Measurements from ENCODE around the gene SUPT16H. TPM values are rescaled to one million over a fixed set of nuclear protein-coding genes. Genes with fewer than 3 reads are reported as not detected.

SUPT16H gene
- total RNA-seq, 4 donors from 2014 or later, result 52.7 to 74.3 (median 60.5) TPM

DNA sequence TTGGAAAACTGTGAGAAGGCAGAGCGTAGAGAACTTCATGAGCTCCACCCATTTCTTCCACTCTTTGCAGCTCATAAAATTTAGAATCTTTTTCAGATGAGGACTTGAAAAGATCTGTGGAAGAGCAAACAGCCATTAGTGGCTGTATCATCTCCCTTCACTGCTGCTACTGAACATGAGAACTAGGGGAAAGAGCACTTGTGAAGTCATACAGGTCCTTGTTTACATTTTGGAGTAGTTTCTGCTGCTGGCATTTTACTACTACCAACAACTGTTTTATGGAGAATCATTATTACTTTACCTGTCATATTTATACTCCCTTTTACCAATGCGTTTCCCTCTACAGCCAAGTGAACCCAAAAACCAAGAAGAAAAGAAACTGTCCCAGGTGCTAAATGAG lies 62.9 kb downstream of the SUPT16H start:
- TF ChIP-seq, protein P1, sequence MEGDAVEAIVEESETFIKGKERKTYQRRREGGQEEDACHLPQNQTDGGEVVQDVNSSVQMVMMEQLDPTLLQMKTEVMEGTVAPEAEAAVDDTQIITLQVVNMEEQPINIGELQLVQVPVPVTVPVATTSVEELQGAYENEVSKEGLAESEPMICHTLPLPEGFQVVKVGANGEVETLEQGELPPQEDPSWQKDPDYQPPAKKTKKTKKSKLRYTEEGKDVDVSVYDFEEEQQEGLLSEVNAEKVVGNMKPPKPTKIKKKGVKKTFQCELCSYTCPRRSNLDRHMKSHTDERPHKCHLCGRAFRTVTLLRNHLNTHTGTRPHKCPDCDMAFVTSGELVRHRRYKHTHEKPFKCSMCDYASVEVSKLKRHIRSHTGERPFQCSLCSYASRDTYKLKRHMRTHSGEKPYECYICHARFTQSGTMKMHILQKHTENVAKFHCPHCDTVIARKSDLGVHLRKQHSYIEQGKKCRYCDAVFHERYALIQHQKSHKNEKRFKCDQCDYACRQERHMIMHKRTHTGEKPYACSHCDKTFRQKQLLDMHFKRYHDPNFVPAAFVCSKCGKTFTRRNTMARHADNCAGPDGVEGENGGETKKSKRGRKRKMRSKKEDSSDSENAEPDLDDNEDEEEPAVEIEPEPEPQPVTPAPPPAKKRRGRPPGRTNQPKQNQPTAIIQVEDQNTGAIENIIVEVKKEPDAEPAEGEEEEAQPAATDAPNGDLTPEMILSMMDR (IDR thresholded peaks at IDR 0.05), result no peak
- TF ChIP-seq POLR2A (IDR thresholded peaks at IDR 0.05; ENCODE audit: low read depth) (no peak), EP300 (IDR thresholded peaks at IDR 0.05) (no peak), POLR2AphosphoS5 (IDR thresholded peaks at IDR 0.05) (no peak)
- 96% methylated on average over 2 of the region's 2 CpGs for WGBS
- H3K36me3 ChIP-seq, result no peaks in the 10 kb centered on the region
- DNase-seq (ENCODE audit: extremely low spot score), result no peak
- no peak overlapping the region for H3K27ac ChIP-seq (replicated peaks in 1 of 4)
- intact Hi-C loops (cut with DNase I), result no loop called here
- H3K4me1 ChIP-seq, result no peaks in the 10 kb centered on the region
- H3K9me3 ChIP-seq, result no peaks in the 10 kb centered on the region
- no peak overlapping the region for H3K4me3 ChIP-seq
- peaks cover 0 to 8% (median 0%) of the 10 kb centered on the region in 4 donors for H3K27me3 ChIP-seq

DNA sequence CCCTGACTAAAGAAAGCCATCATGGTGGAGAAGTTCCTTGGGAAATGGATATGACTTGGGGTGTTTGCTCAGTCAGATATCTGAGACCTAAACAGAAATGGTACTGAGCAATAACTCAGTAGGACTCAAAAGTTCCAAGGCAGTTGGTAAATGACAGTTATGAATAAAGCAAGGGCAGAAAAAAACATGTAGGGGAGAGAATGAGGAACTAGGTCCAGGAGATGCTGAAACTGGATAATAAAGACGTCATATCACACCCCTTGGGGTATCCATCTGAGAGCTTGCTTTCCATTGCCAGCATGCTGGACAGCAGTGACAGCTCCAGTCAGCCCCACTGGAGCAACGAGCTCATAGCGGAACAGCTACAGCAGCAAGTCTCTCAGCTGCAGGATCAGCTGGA lies 66.4 kb downstream of the SUPT16H start:
- Histone ChIP-seq H3K4me3 (no peak overlapping the region), H3K36me3 (no peaks in the 10 kb centered on the region), H3K27me3 (peaks cover 0 to 17% (median 0%) of the 10 kb centered on the region in 4 donors), H3K9me3 (no peaks in the 10 kb centered on the region), H3K27ac (replicated peaks in 1 of 4) (no peak overlapping the region), H3K4me1 (no peaks in the 10 kb centered on the region)
- 58% methylated on average over 3 of the region's 3 CpGs for WGBS
- intact Hi-C loops (cut with DNase I), result no loop called here
- no peak for DNase-seq (ENCODE audit: extremely low spot score)
- TF ChIP-seq, protein P1 (IDR thresholded peaks at IDR 0.05), result no peak
- TF ChIP-seq POLR2A (IDR thresholded peaks at IDR 0.05; ENCODE audit: low read depth), result no peak
- TF ChIP-seq POLR2AphosphoS5 (IDR thresholded peaks at IDR 0.05), result no peak
- TF ChIP-seq EP300 (IDR thresholded peaks at IDR 0.05), result no peak

DNA sequence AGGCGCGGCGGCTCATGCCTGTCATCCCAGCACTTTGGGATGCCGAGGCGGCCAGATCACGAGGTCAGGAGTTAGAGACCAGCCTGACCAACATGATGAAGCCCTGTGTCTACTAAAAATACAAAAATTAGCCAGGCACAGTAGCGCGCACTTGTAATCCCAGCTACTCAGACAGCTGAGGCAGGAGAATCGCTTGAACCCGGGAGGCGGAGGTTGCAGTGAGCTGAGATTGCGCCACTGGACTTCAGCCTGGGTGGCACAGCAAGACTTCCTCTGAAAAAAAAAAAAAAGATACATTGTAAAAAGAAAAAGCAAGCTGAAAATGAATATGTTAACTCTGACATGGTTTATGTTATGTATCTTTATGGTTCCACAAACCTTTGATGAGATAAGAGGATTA lies 70.3 kb downstream of the SUPT16H start:
- TF ChIP-seq POLR2A (IDR thresholded peaks at IDR 0.05; ENCODE audit: low read depth), result no peak
- no peak for TF ChIP-seq EP300 (IDR thresholded peaks at IDR 0.05)
- TF ChIP-seq, protein P1 (IDR thresholded peaks at IDR 0.05), result no peak
- no peak for TF ChIP-seq POLR2AphosphoS5 (IDR thresholded peaks at IDR 0.05)
- H3K4me3 ChIP-seq, result no peak overlapping the region
- intact Hi-C loops (cut with DNase I), result no loop called here
- peaks cover 0 to 14% (median 0%) of the 10 kb centered on the region in 4 donors for H3K27me3 ChIP-seq
- H3K36me3 ChIP-seq, result no peaks in the 10 kb centered on the region
- no peak overlapping the region for H3K27ac ChIP-seq (replicated peaks in 1 of 4)
- H3K9me3 ChIP-seq, result no peaks in the 10 kb centered on the region
- 84% methylated on average over 12 of the region's 12 CpGs for WGBS
- no peak for DNase-seq (ENCODE audit: extremely low spot score)
- peaks cover 0 to 8% (median 5%) of the 10 kb centered on the region in 4 donors for H3K4me1 ChIP-seq

DNA sequence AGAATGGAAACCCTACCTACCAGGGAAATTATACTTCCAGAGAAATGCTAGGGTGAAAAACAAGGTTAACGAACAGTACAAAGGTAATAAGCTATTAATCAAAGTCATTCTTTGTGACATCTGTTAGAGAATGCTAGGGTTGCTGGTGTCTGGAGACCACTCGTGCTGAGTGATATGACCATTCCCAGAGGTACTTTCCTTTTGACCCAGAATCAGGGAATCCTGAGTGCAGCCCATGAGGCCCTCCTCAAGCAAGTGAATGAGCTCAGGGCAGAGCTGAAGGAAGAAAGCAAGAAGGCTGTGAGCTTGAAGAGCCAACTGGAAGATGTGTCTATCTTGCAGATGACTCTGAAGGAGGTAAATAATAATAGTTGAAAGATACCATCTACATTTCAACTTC lies 72.2 kb downstream of the SUPT16H start:
- Histone ChIP-seq H3K36me3 (no peaks in the 10 kb centered on the region), H3K9me3 (no peaks in the 10 kb centered on the region), H3K4me1 (peaks cover 0 to 14% (median 11%) of the 10 kb centered on the region in 4 donors), H3K27me3 (peaks cover 0 to 14% (median 0%) of the 10 kb centered on the region in 4 donors), H3K4me3 (no peak overlapping the region), H3K27ac (replicated peaks in 1 of 4) (no peak overlapping the region)
- TF ChIP-seq POLR2AphosphoS5 (IDR thresholded peaks at IDR 0.05) (no peak), EP300 (IDR thresholded peaks at IDR 0.05) (no peak), POLR2A (IDR thresholded peaks at IDR 0.05; ENCODE audit: low read depth) (no peak)
- TF ChIP-seq, protein P1 (IDR thresholded peaks at IDR 0.05), result no peak
- 65% methylated on average over 2 of the region's 2 CpGs for WGBS
- DNase-seq (ENCODE audit: extremely low spot score), result no peak
- intact Hi-C loops (cut with DNase I), result no loop called here

DNA sequence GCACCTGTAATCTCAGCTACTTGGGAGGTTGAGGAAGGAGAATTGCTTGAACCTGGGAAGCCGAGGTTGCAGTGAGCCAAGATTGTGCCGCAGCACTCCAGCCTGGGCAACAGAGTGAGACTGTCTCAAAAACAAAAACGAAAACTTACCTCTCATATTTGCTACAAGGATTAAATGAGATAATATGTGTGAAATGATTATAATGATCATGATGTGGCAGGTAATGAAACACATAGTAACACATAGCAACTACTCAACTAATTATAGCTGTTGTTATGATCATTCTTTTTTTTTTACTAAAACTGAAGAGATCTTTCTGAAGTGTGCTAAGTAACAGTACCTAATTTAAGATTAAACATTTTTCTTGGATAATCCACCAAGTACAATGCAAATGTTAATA lies 73.9 kb downstream of the SUPT16H start:
- Histone ChIP-seq H3K36me3 (no peaks in the 10 kb centered on the region), H3K4me3 (no peak overlapping the region), H3K27ac (replicated peaks in 1 of 4) (no peak overlapping the region), H3K9me3 (no peaks in the 10 kb centered on the region), H3K4me1 (peaks cover 0 to 14% (median 11%) of the 10 kb centered on the region in 4 donors), H3K27me3 (peaks cover 0 to 14% (median 0%) of the 10 kb centered on the region in 4 donors)
- intact Hi-C loops (cut with DNase I), result no loop called here
- 93% methylated on average over 3 of the region's 3 CpGs for WGBS
- DNase-seq (ENCODE audit: extremely low spot score), result no peak
- no peak for TF ChIP-seq EP300 (IDR thresholded peaks at IDR 0.05)
- TF ChIP-seq, protein P1 (IDR thresholded peaks at IDR 0.05), result no peak
- no peak for TF ChIP-seq POLR2AphosphoS5 (IDR thresholded peaks at IDR 0.05)
- no peak for TF ChIP-seq POLR2A (IDR thresholded peaks at IDR 0.05; ENCODE audit: low read depth)
